NCI-H146 treated with DMSO at 0.1 percent for 48 hours (cell line): ENCODE results near the gene SEMA6A.

ENCODE experiments used
- DNase-seq: peaks from one replicate; lab custom pipeline; 2025; ENCODE audit not compliant: unreplicated experiment; lab: John Stamatoyannopoulos, UW

The SEMA6A gene

DNA sequence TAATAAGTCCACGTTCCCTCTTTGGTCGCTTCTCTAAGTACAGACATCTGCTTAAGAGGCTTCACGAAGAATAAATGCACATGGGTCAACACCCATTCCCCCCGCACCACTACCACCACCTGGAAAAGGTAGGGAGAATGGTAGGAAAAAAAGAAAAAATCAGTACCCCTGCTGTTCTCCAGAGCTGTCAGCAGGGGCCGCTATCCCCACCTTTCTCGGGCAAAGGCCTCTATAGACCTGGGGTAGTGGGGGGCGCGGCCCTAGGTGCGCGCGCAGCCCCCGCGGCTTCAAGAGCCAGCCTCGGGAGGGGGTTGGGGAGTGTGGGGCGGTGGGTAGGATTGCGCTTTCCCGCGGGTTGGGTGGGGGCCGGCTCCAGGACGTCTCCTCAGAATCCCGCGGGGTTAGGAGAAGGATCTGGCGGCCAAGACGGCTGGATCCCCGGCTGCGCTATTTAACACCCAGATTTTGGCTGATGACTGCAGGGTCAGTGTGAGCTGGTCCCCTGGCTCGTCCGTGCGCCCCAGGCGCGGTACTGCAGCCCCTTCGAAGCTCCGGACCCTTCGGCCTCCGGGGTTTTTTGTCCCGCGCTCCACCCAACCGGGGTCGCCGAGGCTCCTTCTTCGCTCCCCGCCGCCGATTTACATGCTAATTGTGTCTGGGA, 1.6 kb upstream of the SEMA6A start:
- peak; percentile 3 for DNase-seq

DNA sequence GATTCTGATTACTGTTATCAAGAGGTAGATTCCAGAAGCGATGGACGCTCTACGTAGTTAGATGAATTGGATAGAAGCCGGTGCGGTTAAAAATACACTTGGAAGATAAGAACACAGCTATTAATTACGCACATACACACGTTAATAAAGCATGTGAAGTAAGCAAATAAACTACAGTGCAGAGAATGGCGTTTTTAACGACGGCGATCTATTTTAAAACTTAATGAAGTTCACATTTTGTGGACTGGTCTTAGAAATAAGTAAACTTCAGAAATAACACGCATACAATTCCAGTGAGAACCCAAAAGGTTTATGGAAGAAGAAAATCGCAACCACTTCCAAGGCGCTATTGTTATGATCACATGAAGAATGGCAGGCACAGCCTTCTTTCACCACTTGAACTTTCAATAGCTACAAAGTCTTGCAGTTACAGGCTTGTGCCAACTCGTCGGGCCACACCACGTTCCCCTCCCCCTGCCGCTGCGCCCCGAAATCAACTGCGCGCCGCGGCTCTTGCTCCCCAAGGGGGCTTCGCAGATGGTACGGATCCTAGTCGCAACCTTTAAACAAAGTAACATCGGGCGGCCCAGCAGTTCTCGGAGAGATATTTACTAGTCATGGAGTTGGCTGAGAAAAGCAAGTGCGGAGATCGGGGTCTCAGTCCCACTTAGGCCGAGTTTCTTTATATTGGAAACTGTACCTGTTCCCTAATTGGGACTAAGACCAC, 866 bp upstream of the SEMA6A start:
- DNase-seq, result no peak

DNA sequence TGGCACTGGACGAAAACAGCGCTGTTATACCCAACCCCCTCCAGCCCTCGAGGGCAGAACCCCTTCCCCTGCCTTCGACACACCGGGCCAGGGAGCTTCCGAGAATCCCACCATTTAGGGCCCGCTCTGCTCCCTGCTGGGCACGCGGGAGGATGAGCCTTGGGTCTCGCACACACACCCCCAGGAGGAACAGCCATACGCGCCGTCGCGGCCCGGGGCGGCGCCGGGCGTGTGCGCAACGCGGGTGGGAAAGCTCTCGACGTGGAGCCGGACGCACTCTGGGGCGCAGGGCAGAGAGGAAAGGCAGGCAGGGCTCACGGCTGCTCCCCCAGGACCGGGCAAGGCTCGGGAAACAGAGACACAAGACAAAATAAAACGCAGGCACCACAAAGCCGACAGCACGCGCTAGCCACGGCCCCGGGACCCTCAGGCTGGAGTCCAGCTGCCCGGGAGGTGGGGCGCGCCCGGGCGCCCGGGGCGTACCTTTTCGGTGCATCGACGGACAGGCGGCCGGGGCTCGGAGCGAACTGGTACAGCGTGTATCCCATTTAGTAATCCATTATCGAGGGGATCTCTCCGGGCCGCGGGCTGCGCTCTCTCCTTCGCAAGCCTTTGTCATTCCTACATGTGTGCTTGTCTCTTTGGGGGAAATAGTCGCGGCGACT, 789 bp downstream of the SEMA6A start:
- DNase-seq, result no peak

DNA sequence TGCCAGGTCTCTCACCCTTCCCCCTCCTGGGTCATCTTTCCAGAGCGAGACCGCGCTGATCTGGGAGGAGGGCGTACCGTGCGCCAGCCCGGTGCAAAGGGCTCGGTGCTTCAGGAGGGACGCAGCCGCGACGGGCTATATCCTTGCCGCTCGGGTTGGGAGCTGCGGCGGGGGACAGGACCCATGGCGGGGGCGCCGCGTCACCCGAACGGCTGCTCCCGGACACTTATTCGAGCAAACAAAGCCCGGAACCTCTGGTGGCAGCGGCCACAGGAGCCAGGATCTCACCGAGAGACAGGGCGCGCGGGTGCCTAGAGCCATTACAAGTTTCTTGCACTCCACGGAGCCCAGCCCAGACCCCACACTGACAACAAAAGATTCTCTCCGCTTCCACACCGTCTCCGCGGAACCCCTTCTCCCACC, 1.3 kb downstream of the SEMA6A start:
- no peak for DNase-seq

DNA sequence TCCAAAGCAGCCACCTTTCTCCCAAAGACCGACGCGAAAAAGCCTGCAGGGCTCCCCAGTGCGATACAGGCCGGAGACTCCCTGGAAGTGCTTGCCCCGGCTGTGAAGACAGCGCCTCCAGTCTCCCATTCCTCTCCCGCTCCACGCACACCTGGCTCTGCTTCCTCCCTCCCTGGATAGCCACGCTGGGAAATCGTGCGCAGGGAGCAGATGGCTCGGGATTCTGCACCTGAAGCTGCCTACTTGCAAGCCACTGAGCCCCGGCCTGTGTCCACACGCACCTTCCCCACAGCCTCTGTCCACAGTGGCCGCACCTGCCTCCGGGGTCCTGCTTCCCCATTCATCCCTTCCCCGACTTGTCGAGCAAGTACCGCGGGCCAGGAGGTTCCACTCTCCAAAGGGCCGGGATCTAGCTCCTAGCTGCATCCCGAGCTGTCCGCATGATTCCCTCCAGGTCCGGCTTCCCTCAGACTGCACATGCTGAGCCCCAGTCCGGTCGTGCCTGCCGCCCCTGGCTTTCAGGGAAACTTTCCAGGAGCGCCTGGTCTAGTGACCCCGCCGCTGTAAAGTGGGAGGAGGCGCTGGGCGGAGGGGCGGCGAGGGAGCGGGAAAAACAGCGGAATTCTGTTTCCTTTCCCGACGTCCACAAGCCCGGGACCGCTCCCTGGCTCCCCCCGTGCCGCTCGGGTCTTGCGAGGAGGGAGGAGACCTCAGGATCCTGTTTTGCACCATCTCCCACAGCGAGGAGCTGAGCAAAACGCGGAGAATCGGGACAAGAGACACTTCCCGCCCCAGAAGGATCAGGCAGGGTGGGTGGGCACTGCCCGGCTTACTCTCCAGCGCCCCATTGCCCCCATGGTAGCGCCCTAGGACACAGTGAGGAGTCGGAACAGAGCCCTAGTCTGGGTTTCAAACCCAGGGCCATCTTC, 2.0 kb downstream of the SEMA6A start:
- peak; percentile 53 for DNase-seq

DNA sequence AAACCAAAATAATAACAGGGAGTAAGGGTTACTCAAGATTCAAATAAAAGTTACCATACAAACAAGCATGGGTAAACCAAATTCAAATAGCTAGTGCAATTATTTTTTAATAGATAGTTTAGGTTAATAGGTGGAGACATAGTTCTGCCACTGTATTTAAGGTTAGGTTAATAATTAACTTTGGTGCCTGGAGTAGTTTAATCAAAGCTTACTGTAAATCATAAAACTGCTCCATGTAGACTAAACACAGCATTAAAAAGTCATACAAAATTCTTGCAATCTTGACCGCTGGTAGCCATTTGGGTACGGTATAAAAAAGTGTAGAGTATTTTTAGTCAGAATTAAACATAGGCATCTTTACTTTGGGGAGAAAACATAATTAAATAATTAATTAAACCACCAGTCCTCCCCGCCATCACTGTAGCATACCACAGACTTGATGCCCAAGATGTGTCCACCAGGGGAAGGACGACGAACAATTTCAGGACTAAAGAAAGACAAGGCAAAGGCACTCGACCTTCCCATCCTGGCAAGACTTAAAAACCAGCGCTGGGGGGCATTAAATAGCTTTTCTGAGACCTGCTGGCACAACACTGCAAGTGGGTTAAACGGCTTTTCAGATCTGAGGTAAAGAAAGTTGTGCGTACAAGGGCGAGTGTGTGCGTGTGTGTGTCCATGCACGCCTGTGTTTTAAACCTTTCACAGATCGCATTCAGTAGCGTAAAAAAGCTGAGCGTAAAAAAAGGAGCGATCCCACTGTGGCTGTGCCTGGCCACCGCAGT, 2.9 kb downstream of the SEMA6A start:
- peak; percentile 3 for DNase-seq

DNA sequence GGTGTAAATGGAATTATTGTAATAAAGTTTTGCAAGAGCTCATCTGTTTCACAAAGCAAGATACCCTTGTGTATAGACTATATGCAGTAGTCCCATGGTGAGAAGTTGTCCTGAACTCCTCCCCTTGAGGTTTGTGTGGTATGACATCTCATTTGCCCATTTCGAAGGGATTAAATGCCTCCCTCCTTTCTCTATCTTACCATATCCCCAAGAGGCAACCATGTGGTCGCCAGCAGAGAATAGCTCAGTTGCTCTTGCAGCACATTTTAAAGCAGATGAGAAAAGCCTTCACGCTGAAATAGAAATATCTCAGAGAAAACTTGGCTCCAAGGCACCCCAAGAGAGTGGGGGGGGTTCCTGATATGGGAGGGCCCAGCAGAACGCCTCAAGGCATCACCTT, 4.6 kb downstream of the SEMA6A start:
- no peak for DNase-seq

DNA sequence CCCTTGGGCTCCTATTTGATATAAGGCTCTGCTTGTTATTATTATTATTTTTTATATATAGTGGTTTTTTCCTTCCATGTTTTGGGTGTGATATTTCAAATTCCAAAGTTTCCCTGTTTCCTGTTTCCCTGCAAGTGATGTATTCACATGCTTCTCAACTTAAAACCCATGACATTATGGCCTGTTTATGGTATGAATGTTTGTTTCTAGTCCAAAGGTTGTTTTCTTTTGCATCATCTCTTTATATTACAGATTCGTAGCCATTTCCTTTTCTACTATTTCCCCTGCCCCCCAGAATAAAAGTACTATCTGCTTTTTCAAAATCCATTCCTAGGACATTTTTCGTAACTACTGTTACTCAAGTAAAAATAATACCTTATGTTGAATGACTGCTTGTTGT, 7.5 kb downstream of the SEMA6A start:
- no peak for DNase-seq

DNA sequence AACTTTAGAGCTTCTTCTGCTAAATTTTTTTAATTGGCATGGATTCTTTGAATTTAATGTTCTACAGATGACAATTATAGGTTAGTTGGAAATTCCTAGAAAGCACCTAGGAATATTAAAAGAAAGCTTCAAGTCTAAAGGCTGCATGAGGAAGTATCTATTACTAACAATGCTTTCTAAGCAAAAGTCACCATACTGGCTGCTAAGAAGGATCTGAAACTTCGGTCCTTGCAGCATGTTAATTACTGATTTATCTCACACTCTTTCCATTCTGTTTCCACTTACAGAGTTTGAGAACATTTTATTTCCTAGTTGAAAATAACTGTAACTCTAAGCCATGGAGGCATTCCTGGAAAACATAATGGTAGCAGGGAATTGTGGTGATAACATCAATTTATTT, 8.4 kb downstream of the SEMA6A start:
- DNase-seq, result no peak

DNA sequence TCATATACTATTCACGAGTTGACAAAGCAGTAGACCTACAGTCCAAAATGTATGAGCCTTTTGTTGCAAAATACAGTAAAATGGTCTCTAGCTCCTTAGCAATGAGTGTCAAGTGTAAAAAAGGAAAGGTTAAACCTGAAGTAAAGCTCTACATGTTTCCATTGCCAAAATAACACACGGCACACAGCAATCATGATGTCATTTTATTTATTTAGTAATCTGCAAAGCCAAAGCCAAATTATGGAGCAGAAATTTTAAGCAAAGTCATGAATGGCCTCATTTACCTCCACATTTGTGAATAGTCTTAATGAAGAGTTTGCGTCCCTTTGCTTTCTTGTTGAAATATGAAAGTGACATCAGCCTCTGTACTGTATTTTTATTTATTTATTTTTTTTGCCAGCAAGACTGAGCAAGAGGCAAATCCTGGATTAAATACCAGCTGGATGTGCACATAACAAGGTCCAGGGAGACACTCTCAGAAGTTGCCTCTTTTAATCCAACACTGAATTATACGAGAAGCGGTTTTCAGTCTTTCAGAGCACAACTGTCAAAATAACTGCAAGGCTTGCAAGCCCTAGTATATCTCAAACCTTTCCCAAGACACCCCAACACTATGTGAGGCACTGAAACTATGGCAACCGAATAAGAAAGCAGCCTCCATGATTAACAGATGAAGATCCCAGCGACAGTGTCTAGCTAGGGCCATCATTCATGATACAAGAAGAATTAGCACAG, 9.7 kb downstream of the SEMA6A start:
- DNase-seq, result no peak

DNA sequence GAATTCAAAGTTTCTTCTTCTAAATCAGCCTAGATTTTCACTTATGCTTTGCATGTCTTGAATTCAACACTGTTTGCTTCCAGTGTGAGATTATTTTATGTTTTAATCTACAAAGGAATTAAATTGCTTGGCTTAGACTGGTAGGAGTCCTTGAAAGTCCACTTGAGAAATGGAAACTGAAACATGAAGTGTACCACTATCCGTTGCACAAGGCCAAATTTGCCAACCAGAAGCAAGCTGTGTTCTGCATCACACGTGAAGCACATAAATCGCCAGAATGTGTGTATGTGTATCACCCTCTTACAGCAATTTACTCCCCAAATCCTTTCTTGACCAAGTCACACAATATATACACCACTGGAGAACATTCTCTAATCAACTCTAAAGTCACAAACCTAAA, 10.3 kb downstream of the SEMA6A start:
- no peak for DNase-seq

DNA sequence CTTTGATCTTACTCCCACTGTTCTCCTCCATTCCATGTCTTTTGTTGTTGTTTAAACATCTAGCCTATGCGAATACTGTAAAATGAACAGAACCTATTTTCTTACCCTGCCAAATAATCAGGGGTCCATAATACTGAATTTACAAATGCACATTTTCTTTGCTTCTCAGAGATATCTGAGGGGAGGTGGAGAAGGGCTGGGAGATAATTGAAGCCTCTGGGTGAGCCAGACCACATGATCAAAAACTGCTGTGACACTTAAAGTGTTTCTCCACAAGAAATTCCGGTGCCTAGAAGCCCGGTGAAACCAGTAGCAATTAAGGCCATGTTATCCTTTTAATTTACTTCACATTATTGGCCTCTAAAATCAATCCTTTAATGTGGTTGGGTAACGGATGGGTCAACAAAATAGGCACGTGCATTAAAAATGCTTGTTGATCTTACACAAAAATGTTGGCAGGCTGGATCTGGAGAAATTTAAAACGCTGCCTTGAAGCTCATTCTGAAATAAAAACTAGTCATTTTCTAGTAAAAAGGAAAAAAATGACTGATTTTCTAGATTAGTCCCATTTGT, 10.8 kb downstream of the SEMA6A start:
- no peak for DNase-seq

DNA sequence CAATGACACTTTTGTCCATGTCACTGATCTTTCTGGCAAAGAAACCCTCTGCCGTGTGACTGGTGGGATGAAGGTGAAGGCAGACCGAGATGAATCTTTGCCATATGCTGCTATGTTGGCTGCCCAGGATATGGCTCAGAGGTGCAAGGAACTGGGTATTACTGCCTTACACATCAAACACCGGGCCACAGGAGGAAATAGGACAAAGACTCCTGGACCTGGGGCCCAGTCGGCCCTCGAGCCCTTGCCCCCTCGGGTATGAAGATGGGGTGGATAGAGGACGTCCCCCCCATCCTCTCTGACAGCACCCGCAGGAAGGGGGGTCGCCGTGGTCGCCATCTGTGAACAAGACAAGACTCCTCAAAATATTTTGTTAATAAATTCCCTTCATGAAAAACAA, 12.0 kb downstream of the SEMA6A start:
- no peak for DNase-seq

DNA sequence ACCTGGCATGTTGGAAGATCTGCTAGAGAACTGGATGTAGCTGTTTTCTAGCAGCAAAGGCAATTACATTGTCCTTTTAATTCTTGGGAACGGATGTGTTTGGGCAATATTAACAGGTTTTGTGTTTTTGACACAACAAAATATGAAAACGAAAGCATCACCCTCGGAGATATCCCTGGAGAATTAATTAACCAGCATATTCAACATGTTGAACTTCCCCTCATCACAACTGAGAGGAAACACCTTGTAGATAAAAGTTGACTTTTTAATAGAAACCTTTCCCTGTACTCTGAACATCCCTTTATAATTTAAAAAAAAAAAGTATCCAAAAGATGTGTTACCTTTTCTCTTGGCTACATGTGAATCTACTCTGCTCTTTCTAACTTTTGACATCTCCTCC, 13.0 kb downstream of the SEMA6A start:
- DNase-seq, result no peak

DNA sequence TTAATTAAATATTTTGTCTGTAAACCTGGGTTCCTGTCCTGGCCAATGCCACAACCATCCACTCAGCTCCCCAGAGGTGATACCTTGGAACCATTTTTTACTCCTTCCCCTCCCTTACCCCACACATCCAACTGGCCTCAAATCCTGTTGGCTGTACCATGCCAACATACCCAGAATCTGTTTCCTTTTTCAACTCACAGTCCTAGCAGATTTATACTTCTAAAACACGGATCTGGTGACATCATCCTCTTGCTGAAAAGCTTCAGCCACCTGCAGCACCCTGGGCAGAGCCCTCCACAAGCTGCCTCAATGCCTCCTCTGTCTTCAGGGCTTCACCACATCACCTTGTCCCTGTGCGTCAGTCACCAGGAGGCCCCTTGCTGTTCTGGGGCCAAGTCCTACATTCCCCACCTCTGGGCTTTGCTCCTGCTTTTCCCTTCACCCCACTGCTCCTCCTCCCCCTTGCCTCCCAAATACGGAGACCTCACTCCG, 14.9 kb downstream of the SEMA6A start:
- DNase-seq, result no peak

DNA sequence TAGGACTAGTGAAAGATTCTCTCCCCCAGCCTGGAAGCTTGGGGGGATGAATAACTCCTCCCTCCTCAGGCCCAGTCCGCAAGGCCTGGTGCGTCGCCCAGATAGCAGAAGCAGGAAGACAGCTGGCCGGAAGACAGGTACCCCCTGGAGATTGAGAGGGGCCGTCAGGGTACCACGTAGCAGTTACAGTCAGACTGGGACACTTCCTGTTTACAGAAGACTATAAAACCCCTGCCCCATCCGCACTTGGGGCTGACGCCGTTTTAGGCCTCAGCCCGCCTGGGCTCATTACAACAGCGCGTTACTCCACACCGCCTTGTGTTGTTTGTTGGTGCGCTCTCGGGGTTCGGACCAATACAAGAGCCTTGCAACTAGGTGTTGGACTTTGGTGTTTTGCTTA, 15.4 kb downstream of the SEMA6A start:
- no peak for DNase-seq

DNA sequence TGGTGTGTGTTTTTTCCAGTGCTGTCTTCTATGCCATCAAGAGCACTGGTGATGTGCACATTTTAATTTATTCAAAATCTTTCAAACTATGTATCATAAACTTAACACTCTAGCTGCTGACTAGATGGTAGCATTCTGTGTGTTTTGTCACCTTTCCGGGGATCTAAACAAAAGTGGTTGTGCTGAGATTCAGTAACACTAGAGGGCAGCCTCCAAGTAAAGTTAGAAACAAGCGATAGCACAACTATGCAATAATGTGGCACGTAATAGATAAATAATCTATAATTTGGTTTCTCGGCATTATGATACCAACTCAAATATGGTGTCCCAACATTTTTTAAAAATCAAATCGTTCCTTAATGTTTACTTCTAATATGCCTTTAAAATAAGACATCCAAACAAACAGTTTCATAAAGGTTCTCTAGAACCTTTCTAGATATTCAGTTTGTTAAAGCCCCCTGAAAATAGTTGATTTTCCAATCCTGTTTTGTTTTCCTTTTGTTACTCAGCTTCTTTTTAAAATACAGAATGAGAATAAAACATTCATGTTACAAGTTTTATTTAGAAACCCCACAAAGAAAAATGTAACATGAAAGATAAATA, 16.9 kb downstream of the SEMA6A start:
- DNase-seq, result no peak

DNA sequence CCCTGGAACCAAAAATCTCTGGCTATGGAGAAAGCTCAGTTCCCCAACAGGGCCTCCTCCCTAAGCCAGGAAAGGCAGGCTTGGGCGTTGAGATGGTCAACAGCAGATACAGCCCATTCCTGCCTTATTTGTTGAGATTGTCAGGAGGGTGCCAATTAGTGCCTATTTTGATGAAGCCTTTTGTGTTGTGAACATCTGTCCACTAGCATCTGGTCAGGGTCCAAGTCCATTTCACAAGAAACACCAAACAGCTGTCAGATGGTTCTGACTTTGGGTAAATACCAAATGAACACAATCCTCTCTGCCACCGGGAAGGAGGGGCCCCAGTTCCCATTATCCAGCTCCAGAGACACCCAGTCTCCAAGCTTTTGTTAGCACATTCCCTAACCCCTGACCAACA, 19.9 kb downstream of the SEMA6A start:
- peak; percentile 72 for DNase-seq

DNA sequence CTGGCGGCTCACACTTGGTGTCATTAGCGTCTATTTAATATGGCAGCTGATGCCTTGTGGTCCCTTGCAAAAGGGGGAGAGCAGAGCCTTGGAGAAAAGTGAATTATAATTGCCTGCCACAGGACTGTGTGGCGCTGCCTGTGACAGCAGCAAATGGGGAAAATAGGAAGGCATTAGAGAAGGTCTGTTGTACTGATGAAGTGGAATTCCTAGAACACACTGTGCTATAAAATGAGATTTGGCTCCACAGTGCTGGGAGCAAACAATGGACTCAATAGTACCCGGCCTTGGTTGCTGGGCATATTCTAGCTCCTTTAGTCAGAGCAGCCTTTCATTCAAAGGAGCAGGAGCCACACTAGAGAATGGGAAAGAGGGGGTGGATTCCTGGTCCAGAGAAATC, 21.3 kb downstream of the SEMA6A start:
- DNase-seq, result no peak
